ENCODE data around the gene FAM83F. TPM values are rescaled to one million over a fixed set of nuclear protein-coding genes. Genes with fewer than 3 reads are reported as not detected.

The FAM83F gene
- total and polyA plus RNA-seq, 2 experiments from 2014 or later = 0.18 TPM; not detected in 1

GRCh38 chr22:40037320-40037719 is 42.6 kb downstream of the FAM83F start:
- H3K4me1 ChIP-seq (ENCODE audit: low read depth) = peaks cover 14% of the 10 kb centered on the region
- H3K27me3 ChIP-seq = peaks cover 33% of the 10 kb centered on the region
- TF ChIP-seq CTCF (IDR thresholded peaks at IDR 0.05; ENCODE audit: low read depth, low read length) = no peak

GRCh38 chr22:40039482-40040115 is 44.8 kb downstream of the FAM83F start:
- H3K4me1 ChIP-seq (ENCODE audit: low read depth) = peaks cover 14% of the 10 kb centered on the region
- DNase-seq (ENCODE audit: low read depth in 1 of 2, low spot score in 1 of 2) = peak in 1 of 2 donors; percentile 31
- H3K4me3 ChIP-seq = no peak overlapping the region
- H3K27ac ChIP-seq = no peak overlapping the region
- H3K9me3 ChIP-seq (ENCODE audit: low read depth) = no peaks in the 10 kb centered on the region
- no peaks in the 10 kb centered on the region for H3K36me3 ChIP-seq
- H3K27me3 ChIP-seq = peaks cover 36% of the 10 kb centered on the region
- TF ChIP-seq CTCF (IDR thresholded peaks at IDR 0.05; ENCODE audit: low read depth, low read length) = no peak

More at GRCh38 chr22:40037320-40037719, 42.6 kb downstream of the FAM83F start:
- no peaks in the 10 kb centered on the region for H3K9me3 ChIP-seq (ENCODE audit: low read depth)
- no peaks in the 10 kb centered on the region for H3K36me3 ChIP-seq
- no peak for DNase-seq (ENCODE audit: low read depth in 1 of 2, low spot score in 1 of 2)
- H3K4me3 ChIP-seq = no peak overlapping the region
- H3K27ac ChIP-seq = no peak overlapping the region

GRCh38 chr22:40040927-40041326 is 46.2 kb downstream of the FAM83F start:
- H3K27ac ChIP-seq = peak overlapping the region; percentile 67
- peaks cover 14% of the 10 kb centered on the region for H3K4me1 ChIP-seq (ENCODE audit: low read depth)
- peaks cover 36% of the 10 kb centered on the region for H3K27me3 ChIP-seq
- H3K4me3 ChIP-seq = no peak overlapping the region
- no peaks in the 10 kb centered on the region for H3K36me3 ChIP-seq
- DNase-seq (ENCODE audit: low read depth in 1 of 2, low spot score in 1 of 2) = peak; percentile 5 to 92
- no peaks in the 10 kb centered on the region for H3K9me3 ChIP-seq (ENCODE audit: low read depth)
- no peak for TF ChIP-seq CTCF (IDR thresholded peaks at IDR 0.05; ENCODE audit: low read depth, low read length)

GRCh38 chr22:40041366-40042137 is 46.8 kb downstream of the FAM83F start:
- TF ChIP-seq CTCF (IDR thresholded peaks at IDR 0.05; ENCODE audit: low read depth, low read length) = no peak
- H3K27me3 ChIP-seq = peaks cover 36% of the 10 kb centered on the region
- H3K36me3 ChIP-seq = no peaks in the 10 kb centered on the region
- peak overlapping the region; percentile 67 for H3K27ac ChIP-seq
- H3K4me1 ChIP-seq (ENCODE audit: low read depth) = peaks cover 14% of the 10 kb centered on the region
- no peaks in the 10 kb centered on the region for H3K9me3 ChIP-seq (ENCODE audit: low read depth)
- H3K4me3 ChIP-seq = no peak overlapping the region
- no peak for DNase-seq (ENCODE audit: low read depth in 1 of 2, low spot score in 1 of 2)

GRCh38 chr22:40042312-40042711 is 47.6 kb downstream of the FAM83F start:
- TF ChIP-seq CTCF (IDR thresholded peaks at IDR 0.05; ENCODE audit: low read depth, low read length) = no peak
- DNase-seq (ENCODE audit: low read depth in 1 of 2, low spot score in 1 of 2) = no peak
- H3K27ac ChIP-seq = no peak overlapping the region
- H3K4me1 ChIP-seq (ENCODE audit: low read depth) = peaks cover 14% of the 10 kb centered on the region
- H3K27me3 ChIP-seq = peaks cover 36% of the 10 kb centered on the region
- no peaks in the 10 kb centered on the region for H3K9me3 ChIP-seq (ENCODE audit: low read depth)
- H3K36me3 ChIP-seq = no peaks in the 10 kb centered on the region
- H3K4me3 ChIP-seq = no peak overlapping the region
